Left renal pelvis (tissue), 4 donors: ENCODE measurements around the gene SHB. TPM values are rescaled to one million over a fixed set of nuclear protein-coding genes. Genes with fewer than 3 reads are reported as not detected.

ENCODE experiments used
- DNase-seq, 4 donors: peaks; one replicate each; pipeline ENCODE4 v3.0.0-alpha.2; 2013; ENCODE audit warnings: low read depth in 4 of 4, low spot score in 3 of 4
- polyA plus RNA-seq, 4 donors: library from polyadenylated mRNA; unstranded; fragments of 120-200 nt; gene quantifications; one replicate each; pipeline ENCODE4 v1.2.1, GENCODE V29; 2013; ENCODE audit not compliant: insufficient read length in 4 of 4

Gene SHB
- polyA plus RNA-seq, 4 donors, result 4.7 to 19.3 (median 15.9) TPM

DNA sequence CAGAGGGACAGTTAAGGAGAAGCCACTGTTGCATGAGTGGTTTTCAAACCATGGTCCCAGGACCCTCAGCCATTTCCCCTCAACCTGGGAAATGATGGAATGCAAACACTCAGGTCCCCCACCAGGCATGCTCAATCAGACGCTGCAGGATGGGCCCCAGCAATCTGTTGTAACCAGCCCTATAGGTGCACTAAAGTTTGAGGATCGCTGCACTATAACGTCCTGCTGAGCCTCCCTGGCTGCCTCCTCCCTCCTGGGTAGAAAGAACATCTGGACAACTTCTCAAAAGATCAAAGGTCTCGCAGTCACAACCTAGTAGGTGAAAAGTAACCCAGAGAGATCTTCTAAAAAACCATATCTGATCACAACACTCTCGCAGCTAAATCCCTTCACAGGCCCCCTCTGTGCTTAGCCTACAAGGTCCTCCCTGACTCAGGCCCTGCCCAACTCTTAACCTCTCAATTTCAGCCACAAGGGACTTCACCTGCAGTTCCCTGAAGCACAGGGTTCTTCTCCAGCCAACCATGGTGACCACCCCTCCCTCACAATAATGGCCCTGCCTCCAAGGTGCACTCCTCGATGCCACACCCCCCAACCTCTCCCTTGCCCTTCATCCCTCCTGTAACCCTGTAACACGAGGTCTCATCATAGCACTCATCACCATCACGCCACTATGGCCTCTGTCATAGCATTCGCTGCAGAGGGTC lies 3.5 kb downstream of the SHB start:
- DNase-seq, result no peak

DNA sequence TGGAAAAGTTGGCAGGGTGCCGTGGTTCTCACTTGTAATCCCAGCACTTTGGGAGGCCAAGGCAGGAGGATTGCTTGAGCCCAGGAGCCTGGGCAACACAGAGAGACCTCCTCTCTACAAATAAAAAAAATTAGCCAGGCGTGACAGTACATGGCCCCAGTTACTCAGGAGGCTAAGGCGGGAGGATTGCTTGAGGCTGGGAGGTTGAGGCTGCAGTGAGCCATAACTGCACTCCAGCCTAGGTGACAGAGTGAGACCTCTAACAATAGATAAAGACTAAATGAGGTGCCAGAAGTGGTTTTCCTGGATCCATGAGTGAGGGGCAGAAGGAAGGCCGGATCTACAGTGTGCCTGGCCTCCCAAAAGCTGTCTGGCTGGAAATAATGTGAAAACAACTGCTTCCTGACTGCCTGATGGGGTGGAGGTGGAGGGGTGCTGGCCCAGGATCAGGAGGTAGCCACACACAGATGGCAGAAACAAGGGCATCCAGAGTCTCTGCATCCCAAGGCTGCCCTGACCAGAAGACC lies 4.1 kb downstream of the SHB start:
- DNase-seq, result no peak

DNA sequence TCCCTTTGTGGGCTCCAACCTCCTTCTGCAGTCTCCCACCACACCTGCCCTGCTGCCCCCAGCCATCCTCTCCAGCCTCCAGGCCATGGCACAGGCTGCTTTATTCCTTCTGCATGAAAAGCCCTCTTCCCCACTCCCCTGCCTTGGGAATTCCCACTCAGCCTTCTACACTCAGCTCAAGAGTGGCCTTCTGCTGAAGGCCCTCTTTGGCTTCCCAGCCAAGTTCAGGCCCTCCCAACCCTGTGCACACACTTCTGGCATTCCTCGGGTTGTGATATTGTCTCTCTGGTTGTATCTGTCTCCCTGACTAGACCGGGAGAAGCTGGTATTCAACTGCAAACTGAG lies 5.7 kb downstream of the SHB start:
- no peak for DNase-seq

DNA sequence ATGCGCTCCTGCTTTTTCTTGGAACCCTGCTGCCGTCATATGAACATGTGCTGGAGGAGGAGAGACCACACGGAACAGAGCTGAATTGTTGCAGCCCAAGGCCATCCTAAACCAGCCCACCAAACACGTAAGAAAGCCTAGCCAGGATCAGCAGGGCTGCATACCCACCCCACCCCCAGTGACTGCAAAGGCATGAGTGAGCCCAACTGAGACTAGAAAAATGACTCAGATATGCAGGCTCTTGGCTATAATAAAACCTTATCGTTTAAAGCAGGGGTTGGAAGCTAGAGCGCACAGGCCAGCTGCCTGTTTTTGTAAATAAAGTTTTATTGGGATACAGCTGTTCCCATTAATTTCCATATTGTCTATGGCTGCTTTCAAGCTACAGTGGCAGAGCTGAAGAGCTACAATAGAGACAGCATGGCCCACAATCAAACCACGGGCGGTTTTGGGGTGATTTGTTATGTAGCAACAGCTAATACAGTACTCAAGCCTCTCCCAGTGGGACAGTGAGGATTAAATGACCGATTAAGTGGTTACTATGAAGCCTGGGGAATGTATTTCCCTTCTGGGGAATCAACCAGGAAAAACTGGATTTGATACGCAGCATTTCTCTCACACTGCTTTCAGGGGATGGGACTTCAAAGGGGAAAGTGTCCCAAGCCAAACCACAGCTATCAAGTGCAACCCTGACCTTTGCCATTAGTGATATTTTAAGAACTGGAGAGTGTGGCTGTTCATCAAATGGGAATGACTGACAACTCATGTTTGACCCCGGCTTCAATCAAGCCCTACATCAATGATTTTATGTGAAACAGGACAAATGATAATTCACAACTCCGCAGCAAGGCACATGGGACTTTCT lies 6.3 kb downstream of the SHB start:
- DNase-seq, result no peak

DNA sequence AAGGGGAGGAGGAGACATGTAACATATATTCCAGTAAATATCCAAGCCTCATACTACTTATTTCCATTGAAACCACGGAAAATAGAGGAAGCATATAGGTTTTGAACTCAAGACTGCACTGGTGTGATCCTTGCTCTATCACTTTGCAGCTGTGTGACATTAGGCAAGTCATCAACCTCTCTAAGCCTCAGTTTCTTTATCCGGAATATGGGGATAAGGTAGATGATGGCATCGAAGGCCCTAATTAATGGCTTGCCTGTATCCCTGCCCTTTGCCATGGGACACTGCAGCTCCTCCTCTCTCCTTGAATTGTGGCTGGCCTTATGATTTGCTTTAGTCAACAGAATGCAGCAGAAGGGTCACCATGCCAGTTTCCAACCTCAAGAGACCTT lies 6.9 kb downstream of the SHB start:
- DNase-seq, result no peak

DNA sequence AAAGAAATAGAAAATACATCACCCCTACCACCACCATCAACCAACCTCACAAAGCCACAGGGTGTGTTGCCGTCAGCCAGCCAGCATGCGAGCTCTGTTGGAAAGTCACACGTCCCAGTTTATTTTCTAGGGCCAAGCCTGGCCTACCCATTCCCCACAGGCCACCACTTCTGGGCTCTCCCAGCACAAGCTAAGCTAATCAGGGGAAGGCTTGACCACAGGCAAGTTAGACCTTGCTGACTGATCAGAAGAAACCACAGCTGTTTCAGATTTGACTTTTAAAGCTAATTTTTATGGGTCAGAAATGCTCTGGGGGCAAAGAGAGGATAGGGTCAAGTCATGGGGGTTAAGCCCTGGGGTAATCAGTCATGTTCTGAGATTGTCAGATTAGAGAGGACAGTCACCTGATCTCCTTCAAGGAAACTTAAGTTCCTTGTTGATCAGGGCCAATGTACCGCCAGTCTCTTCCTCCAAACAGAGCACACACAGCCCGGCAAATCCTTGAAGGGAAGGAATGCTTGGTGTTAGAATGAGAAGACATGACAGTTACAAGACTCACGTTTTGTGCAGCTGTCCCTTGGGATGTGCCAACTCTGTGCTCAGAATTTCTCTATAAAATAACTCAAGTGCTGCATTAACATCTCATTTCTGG lies 7.6 kb downstream of the SHB start:
- no peak for DNase-seq

DNA sequence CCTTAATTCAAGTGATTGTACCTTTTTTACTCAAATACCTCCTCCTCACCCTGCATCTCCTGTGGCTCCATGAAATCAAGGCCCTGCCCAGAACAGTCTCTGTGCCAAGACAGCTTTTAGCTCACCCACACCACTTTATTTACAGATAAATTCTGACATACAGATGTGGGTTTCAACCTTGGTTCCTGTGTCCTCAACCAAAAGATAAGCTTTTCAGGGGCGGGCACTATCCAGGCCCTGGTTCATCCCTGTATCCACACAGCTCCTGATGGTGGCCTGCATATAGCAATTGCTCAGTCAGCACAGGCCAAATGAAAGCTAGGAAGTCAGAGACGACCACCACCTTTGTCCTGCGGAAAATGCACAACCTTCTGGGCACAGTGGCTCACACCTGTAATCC lies 8.3 kb downstream of the SHB start:
- no peak for DNase-seq

DNA sequence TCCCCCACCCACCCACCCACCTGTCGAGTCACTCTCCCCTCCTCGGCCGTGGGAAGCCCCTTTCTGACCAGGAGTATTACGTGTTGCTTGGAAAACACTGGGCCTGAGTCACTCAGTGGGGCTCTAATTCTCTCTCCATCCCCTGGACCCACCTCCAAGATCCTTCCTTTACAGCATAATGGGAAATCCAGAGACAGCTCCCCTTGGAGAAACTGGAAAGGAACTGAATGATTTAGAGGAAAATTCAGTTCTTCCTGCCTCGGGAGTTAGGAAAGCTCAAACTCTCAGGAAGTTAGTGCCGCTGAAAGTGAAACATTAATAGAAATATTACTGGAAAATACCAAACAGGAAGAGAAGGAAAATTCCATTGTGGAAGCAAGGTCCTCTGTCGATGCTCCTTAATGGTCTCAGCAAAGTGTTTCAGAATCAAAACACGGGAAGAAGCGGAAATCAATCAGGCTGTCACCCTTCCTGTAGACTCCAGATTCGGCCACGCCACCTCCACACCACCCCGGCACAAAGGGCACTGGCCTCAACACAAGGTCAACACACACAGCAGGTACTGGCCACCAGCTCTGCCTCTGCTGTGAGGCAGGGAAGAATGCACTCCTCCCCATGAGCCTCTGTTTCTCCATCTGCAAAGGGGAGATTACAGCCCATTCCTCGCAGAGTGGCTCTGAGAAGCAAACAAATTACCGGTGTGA lies 9.6 kb downstream of the SHB start:
- no peak for DNase-seq

DNA sequence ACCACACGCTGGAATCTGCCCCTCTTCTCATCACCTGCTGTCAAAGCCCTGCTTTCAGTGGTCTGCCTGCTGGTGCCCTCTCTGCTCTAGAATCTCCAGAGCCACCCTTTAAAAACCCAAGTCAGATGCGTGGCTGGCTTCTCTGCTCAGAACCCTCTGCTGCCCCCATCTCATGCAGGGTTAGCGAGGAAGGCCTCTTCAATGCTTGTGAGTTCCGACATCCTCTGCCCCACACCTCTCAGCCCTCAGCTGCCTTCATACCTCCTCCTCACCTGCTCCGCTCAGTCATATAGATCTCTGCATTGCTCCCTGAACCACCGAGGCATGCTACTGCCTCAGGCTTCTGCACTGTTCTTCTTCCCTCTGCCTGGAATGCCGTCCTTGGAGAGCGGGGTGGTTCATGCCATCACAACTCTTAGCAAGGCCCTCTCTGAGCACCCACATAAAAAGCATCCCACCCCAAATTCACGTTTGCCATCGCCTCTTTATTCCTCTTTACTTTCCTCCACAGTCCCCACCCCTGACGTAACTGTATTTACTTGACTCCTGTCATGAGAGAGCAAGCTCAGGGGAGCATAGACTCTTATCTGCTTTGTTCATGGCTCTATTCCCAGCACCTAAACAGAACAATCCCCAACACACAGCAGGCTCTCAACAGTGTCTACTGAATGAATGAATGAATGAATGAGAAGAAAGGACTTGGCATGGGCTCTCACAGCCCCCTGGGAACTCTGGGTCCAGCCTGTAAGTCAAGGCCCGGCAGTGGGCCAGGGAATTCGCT lies 10.4 kb downstream of the SHB start:
- DNase-seq, result no peak

DNA sequence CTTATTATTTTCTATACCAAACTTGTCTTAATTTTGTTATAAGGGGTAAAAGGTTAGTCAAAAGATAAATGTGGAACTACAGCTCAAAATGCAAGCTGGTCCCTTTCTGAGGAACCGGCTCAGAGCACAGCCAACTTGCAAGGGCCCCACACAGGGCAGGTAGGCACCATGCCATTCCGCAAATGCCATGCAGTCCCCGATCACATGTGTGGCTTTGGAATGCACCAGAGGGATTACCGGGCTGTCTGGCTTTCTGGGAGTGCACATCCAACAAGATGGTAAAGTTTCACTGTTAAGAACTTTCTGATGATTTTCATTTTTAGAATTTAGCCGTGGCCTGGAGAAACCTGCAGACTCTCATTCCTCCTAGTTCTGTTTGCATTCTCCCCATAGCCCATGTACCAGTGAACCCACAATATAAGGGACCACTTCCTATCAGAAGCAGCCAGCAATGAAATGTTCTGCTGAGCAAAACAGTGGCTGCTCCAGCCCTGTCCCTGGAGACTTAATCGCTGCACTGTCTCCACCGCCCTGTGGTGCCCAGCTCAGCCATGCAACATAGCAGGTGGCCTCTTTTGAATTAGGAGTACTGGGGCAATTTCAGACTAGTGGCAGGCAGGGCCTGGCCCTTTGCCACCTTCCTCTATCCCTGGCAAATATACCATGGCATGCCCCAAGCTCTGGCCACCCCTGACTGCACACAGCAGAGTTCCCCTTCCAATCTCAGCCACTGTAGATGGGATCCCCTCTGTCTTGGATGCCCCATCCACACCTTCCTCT lies 11.4 kb downstream of the SHB start:
- no peak for DNase-seq

DNA sequence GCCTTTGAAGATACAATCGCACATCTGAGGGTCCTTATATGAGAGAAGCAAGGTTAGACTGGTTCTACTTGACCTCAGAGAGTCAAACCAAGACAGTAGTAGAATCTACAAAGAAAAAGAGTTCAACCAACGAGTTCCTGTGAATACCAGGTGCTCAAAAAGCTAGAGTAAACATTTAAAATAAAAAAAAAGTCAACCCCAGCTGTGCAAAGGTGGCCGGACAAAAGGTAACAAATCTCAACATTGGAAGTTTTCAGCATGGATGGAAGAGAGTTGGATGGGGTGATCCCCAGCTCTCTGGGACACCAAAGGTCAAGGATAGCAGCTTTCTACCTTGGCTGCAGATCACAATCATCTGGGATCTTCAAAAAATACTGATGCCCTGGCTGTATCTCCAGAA lies 14.4 kb downstream of the SHB start:
- no peak for DNase-seq

DNA sequence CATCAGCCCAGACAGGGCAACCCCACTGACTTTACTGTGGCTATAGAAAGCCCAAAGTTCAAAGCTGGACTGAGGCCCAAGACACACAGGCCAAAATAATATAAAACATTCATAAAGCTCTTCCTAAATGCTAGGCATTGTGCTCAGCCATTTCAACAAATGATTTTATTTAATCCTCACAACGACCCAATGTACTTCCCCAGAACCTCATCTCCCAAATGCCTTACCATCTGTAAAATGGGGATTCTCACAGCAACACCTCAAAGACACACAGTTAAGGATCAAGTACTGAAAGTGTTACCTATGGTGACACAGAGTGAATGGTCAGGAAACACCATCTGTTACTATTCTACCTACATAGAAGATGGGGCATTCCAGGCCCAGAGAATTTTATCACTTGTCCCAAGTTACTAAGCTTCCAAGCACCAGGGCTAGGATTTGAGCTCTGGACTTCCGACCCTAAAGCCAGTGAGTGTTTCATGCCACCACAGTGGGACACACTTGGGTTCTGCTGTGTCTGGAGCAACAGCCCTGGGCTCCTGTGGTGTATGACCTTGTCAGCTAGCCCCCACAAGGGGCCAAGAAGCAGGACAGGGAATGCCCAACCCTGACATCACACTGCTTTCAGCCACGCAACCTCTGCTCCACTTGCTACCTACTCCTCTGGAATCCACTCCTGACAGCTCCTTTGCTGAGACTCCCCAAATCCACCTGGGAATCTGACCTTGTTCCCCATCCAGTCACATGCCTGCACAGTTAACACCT lies 15.1 kb downstream of the SHB start:
- DNase-seq, result no peak

DNA sequence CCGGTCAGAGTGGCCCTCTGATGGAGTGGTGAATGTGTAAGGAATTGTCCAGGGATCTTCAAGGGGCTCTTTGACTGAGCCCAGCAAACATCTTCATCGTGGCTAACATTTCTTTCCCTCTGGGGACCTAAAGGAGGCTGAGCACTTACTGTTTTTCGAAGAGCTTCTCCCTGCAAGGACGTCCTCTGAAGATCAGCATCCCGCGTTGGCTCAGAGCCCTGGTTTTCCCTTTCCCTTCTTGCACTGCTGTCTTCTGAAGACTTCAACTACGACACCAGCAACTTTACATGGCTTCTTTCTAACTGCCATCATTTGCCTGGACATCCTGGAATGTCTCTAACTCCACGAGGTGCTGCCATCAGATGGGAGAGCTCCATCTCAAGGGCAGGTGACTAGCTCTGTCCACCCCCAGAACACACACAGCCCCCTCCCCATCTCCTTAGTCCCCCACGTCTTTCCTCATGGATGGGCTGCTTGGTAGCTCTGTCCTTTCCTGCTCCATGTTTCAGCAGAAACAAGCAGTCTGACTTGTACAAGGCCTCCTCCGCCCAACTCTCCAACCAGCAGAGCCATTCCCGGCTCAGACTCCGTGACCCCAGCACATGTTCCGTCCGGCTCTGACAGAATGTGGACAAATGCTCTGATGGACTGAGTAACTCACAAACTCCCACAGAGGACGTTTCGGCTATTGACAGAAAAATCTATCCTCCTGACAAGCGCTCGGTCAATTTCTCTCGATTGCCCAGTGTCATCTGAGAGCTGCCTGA lies 17.1 kb downstream of the SHB start:
- no peak for DNase-seq

DNA sequence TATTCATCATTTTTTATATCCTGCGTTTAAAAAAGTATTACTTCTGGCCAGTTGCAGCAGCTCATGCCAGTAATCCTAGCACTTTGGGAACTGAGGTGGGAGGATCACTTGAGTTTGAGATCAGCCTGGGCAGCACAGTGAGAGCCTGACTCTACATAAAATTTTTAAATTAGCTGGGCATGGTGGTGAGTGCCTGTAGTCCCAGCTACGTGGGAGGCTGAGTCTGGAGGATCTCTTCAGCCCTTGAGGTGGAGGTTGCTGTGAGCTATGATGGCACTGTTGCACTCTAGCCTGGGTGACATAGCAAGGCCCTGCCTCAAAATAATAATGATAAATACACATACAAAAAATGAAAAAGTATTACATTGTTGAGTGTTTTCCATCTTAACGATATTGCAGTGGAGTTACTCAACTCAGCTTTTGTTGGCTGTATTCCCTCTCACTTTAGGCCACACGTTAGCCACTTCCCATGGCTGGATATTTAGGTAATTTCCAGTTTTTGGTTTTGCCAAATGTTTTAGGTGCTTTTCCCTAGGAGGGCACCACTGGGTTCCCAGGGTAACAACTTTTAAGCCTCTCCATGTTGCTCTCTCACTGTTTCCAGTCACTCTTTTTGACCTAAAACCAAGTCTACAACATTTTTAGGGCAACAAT lies 20.6 kb downstream of the SHB start:
- no peak for DNase-seq

DNA sequence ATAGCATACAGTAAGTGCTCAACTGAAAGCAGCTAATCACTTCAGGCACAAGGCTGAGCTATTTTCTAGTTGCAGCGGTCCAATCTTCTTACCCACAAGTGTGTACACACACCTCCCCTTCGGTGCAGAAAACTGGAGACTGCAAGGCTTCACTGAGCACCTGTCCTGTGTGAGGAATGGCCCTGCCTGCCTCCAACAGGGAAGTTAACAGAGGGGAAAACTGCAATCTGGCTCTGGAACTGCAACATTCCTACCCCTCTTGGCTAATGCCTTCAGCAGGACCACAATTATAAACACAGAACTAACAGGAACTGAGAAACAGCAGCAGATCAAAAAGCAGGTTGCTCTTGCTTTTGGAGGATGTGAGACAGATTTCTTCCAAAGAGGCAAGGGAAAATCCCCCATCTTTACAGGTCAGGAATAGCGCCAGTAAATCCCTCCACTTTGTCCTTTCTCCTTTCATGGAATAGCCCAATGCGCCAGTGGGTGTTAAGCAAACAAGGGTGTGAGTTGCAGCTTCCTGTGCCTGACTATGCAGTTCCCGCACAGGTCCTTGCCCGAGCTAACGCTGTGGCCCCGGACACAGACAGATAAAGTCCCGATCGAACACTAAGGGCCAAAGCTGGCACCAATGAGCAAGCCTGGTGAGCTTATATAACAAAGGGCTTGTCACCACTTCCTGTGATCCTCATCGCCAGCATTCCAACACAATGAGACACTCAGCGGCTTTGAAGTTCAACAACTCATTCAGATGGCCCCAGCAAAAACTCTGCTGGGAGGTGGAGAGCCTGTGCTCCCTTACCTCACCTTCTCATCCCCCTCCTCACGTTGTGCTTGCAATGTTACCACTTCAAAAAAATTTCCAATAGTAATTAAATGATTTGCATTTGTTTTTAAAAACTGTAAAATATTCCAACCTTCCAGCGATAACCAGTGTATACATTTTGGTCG lies 21.5 kb downstream of the SHB start:
- no peak for DNase-seq

DNA sequence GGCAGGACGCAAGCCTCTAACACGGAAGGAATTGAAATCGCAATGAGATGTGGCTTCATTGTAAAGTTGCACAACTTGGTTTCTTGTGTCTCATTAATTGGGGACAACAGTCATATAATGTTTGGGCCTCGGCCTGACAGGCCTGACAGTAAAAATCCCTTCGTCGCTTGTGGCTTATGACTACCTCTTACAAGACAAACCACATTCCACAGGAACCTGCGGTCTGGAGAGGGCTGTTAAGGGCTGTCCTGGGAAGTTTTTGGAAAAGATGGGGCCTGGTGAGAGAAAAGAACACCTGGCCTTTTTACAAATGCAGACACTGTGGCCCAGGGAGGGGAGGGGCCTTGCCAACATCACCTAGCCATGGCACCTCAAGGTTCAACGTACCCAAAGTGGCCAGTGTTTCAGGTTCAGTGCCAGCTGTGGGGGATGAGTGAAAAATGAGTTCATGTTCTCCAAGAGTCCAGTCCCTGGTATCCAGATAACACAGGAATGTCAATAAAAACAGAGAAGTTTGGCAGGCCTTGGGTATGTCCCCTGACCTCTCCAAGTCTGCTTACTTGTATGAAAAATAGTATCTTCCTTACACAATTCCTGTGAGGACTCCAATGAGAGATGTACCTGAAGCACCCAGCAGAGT lies 22.2 kb downstream of the SHB start:
- no peak for DNase-seq
